ENCODE data around the gene BCLAF1. TPM values are rescaled to one million over a fixed set of nuclear protein-coding genes. Genes with fewer than 3 reads are reported as not detected.

Gene BCLAF1
- total RNA-seq, 4 donors from 2014 or later: 131 to 355 (median 162) TPM

DNA sequence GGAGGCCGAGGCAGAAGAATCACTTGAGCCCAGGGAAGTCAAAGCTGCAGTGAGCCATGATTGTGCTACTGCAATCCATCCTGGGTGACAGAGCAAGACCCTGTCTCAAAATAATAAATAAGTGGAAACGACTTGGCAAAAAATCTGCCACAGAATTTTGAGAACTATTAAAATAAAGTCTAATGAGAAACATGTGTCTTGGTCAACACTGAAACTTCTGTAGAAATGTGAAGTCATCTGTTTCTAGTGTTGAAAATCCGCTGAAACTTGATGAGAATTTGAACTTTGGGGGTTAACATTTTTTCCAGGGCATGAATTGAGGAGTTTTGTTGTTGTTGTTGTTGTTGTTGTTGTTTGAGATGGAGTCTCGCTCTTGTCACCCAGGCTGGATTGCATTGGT lies 29.0 kb upstream of the BCLAF1 start:
- H3K9me3 ChIP-seq: no peaks in the 10 kb centered on the region
- no peak overlapping the region for H3K4me3 ChIP-seq
- H3K27ac ChIP-seq: no peak overlapping the region
- H3K4me1 ChIP-seq: peaks cover 5% of the 10 kb centered on the region
- H3K36me3 ChIP-seq: no peaks in the 10 kb centered on the region
- no peak for DNase-seq (ENCODE audit: low spot score in 2 of 2)
- H3K27me3 ChIP-seq: no peaks in the 10 kb centered on the region
- TF ChIP-seq, protein P1, sequence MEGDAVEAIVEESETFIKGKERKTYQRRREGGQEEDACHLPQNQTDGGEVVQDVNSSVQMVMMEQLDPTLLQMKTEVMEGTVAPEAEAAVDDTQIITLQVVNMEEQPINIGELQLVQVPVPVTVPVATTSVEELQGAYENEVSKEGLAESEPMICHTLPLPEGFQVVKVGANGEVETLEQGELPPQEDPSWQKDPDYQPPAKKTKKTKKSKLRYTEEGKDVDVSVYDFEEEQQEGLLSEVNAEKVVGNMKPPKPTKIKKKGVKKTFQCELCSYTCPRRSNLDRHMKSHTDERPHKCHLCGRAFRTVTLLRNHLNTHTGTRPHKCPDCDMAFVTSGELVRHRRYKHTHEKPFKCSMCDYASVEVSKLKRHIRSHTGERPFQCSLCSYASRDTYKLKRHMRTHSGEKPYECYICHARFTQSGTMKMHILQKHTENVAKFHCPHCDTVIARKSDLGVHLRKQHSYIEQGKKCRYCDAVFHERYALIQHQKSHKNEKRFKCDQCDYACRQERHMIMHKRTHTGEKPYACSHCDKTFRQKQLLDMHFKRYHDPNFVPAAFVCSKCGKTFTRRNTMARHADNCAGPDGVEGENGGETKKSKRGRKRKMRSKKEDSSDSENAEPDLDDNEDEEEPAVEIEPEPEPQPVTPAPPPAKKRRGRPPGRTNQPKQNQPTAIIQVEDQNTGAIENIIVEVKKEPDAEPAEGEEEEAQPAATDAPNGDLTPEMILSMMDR (IDR thresholded peaks at IDR 0.05): no peak
- TF ChIP-seq POLR2A (IDR thresholded peaks at IDR 0.05): no peak
- no peak for TF ChIP-seq EP300 (IDR thresholded peaks at IDR 0.05)
- TF ChIP-seq POLR2AphosphoS5 (IDR thresholded peaks at IDR 0.05): no peak
- 69% methylated on average over 4 of the region's 4 CpGs for WGBS

DNA sequence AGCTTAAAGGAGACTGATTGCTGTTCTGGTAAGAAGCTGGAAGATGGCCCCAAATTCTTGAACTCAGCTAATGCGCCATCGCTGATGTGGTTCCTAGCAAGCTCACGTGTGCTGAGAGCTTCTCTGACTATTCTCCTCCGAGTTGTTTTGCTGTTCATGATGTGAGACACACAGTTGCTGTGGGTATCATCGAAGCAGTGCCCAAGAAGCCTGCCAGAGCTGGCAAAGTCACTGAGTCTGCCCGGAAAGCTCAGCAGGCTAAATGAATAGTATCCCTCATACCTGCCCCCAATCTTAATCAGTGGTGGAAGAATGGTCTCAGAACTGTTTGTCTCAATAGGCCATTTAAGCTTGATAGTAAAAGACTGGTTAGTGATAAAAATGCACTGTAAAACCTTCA lies 28.3 kb upstream of the BCLAF1 start:
- 64% methylated on average over 6 of the region's 6 CpGs for WGBS
- H3K27me3 ChIP-seq: no peaks in the 10 kb centered on the region

DNA sequence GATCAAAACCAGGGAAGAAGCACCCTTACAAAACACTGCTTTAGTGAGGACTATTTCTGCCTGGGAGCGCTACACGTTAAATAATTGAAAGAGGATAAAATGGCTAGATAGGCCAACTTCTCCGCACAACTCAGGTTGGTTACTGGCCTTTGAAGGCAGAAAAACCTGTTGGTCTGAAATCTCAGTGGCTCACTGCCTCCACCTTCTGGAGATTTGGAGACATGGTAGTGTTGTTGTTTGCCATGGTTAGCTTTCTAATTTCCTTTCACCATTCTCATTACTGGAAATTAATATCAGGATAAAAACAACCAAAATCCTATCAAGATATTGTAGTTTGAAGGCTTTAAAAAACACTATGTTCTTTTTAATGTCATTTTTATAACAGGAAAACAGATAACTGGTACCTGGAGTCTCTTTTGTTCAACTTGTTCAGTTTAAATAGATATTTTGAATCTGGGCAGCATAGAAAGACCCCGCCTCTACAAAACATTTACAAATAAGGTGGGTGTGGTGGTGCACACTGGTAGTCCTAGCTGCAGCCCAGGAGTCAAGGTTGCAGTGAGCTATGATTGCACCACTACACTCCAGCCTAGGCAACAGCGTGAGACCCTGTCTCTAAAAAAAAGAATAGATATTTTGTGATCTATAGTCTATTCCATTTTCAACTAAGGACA lies 27.5 kb upstream of the BCLAF1 start:
- Histone ChIP-seq H3K9me3 (no peaks in the 10 kb centered on the region), H3K36me3 (no peaks in the 10 kb centered on the region), H3K4me3 (no peak overlapping the region), H3K27me3 (no peaks in the 10 kb centered on the region), H3K4me1 (peaks cover 5% of the 10 kb centered on the region), H3K27ac (no peak overlapping the region)
- 44% methylated on average over 5 of the region's 5 CpGs for WGBS
- no peak for DNase-seq (ENCODE audit: low spot score in 2 of 2)
- TF ChIP-seq, protein P1 (IDR thresholded peaks at IDR 0.05): peak; percentile 19 to 82
- no peak for TF ChIP-seq EP300 (IDR thresholded peaks at IDR 0.05)

More for the DNA sequence above, 28.3 kb upstream of the BCLAF1 start:
- H3K4me3 ChIP-seq: no peak overlapping the region
- H3K27ac ChIP-seq: no peak overlapping the region
- no peaks in the 10 kb centered on the region for H3K9me3 ChIP-seq
- no peak for DNase-seq (ENCODE audit: low spot score in 2 of 2)
- no peaks in the 10 kb centered on the region for H3K36me3 ChIP-seq
- peaks cover 5% of the 10 kb centered on the region for H3K4me1 ChIP-seq
- no peak for TF ChIP-seq EP300 (IDR thresholded peaks at IDR 0.05)
- TF ChIP-seq POLR2AphosphoS5 (IDR thresholded peaks at IDR 0.05): no peak
- TF ChIP-seq POLR2A (IDR thresholded peaks at IDR 0.05): no peak
- TF ChIP-seq, protein P1 (IDR thresholded peaks at IDR 0.05): no peak

DNA sequence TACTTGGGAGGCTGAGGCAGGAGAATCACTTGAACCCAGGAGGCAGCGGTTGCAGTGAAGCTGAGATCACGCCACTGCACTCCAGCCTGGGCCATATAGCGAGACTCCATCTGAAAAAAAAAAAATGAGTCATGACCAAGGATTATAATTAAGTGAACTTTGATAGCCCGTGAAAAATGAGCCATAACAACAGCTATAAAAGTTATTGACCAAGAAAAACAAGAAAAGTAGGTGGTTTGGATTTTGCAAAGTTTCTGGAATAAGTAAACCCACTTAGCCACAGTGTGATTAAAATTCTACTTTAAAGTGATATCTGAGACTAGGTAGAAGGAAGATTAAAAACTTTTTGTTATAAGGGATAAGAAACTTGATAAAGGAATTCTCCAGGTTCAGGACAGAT lies 25.9 kb upstream of the BCLAF1 start:
- DNase-seq (ENCODE audit: low spot score in 2 of 2): no peak
- Histone ChIP-seq H3K27ac (no peak overlapping the region), H3K27me3 (no peaks in the 10 kb centered on the region), H3K36me3 (no peaks in the 10 kb centered on the region), H3K9me3 (no peaks in the 10 kb centered on the region), H3K4me3 (no peak overlapping the region), H3K4me1 (peaks cover 5% of the 10 kb centered on the region)
- TF ChIP-seq POLR2A (IDR thresholded peaks at IDR 0.05): no peak
- TF ChIP-seq, protein P1 (IDR thresholded peaks at IDR 0.05): no peak
- TF ChIP-seq EP300 (IDR thresholded peaks at IDR 0.05): no peak
- TF ChIP-seq POLR2AphosphoS5 (IDR thresholded peaks at IDR 0.05): no peak
- whole genome bisulfite sequencing: 85% methylated on average over 4 of the region's 4 CpGs

DNA sequence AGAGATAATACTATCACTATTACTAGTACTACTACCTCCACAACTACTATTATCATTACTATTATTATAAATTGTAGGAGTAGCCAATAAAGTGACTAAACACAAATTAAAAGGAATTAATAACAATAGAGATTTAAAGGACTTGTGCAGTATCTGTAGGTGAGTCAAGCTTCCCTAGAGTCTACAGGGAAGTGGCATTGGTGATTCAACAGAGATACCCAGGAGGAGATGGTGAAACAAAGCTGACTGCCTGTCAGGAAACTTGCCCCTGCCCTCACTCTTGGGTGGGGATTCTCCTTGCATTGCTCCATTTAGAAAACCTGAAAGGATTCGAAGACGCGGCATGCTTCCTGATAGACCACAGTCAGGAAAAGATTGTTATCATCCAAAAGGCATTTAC lies 23.3 kb upstream of the BCLAF1 start:
- 89% methylated on average over 3 of the region's 3 CpGs for WGBS
- Histone ChIP-seq H3K9me3 (no peaks in the 10 kb centered on the region), H3K27ac (no peak overlapping the region), H3K36me3 (no peaks in the 10 kb centered on the region), H3K27me3 (no peaks in the 10 kb centered on the region), H3K4me3 (no peak overlapping the region), H3K4me1 (peaks cover 5% of the 10 kb centered on the region)
- TF ChIP-seq POLR2AphosphoS5 (IDR thresholded peaks at IDR 0.05) (no peak), EP300 (IDR thresholded peaks at IDR 0.05) (no peak), POLR2A (IDR thresholded peaks at IDR 0.05) (no peak)
- TF ChIP-seq, protein P1 (IDR thresholded peaks at IDR 0.05): no peak
- no peak for DNase-seq (ENCODE audit: low spot score in 2 of 2)
